Transverse colon (tissue), 4 donors: Measurements from ENCODE around the gene MRPL14. TPM values are rescaled to one million over a fixed set of nuclear protein-coding genes. Genes with fewer than 3 reads are reported as not detected.

Experiments used
- DNase-seq: peaks from one replicate; pipeline ENCODE4 v3.0.0-alpha.2; 2019
- H3K27ac ChIP-seq, 4 donors: fragments of 200-600 bp; sonication (generic); 2 replicates each; pipeline ENCODE4 v1.5.1; 2016 to 2018; ENCODE audit warnings: inconsistent platforms in 4 of 4
- H3K27me3 ChIP-seq: fragments of 200-600 bp; sonication (generic); 2 replicates; pipeline ENCODE4 v1.5.1; 2017; ENCODE audit warnings: inconsistent platforms
- H3K36me3 ChIP-seq, 4 donors: fragments of 200-600 bp; sonication (generic); 2 replicates each; pipeline ENCODE4 v1.5.1; 2017 to 2019; ENCODE audit warnings: inconsistent platforms in 4 of 4
- H3K4me1 ChIP-seq, 4 donors: fragments of 200-600 bp; sonication (generic); 2 replicates each; pipeline ENCODE4 v1.5.1; 2017 to 2020; ENCODE audit warnings: inconsistent platforms in 4 of 4
- H3K4me3 ChIP-seq, 4 donors: fragments of 200-600 bp; sonication (generic); 1 replicate in 1 of 4; 2 replicates in 3 of 4; pipeline versions ENCODE4 v1.5.1 to v1.6.1; 2017 to 2019; ENCODE audit warnings: inconsistent platforms in 4 of 4
- H3K9me3 ChIP-seq, 2 donors: fragments of 200-600 bp; sonication (generic); 2 replicates each; pipeline ENCODE4 v1.5.1; 2017 to 2019; ENCODE audit warnings: inconsistent platforms in 2 of 2
- EP300 ChIP-seq: sonication (generic); formaldehyde crosslinking; IDR thresholded peaks from one replicate; pipeline ENCODE4 v1.6.1; 2017; ENCODE audit warnings: antibody characterized with exemption, low read depth
- POLR2A ChIP-seq: fragments of 450-650 bp; IDR thresholded peaks from one replicate; pipeline ENCODE4 v1.6.1; 2016; ENCODE audit warnings: antibody characterized with exemption, mild to moderate bottlenecking, moderate library complexity
- POLR2AphosphoS5 ChIP-seq, 3 donors: sonication (generic); formaldehyde crosslinking; IDR thresholded peaks; one replicate each; pipeline ENCODE4 v1.6.1; 2016; ENCODE audit warnings: antibody characterized with exemption in 3 of 3
- WGBS, 2 donors: methylation state at CpG; one replicate each; pipeline ENCODE4 v1.1.5; 2018; ENCODE audit warnings: low coverage in 1 of 2; 5-methylcytosine and 5-hydroxymethylcytosine counted together
- in situ Hi-C, 4 donors: fragments of 200-750 bp; cut with MboI; loops; one replicate each; pipeline versions ENCODE4 v1.15.0 to v1.15.1; 2017; ENCODE audit warnings: low sequenced_read_pairs in 3 of 4, low pct_ligation_motif_present in 1 of 4, low pct_unique_long_range_greater_than_20kb in 1 of 4
- intact Hi-C: fragments of 100-400 bp; cut with DNase I; formaldehyde crosslinking; loops from one replicate; pipeline ENCODE4 v1.15.1; 2023; ENCODE audit warnings: low total_unique reads
- total RNA-seq, 4 donors: library from RNA; depleted of rRNA; stranded (reverse); fragments of >200 nt; gene quantifications; one replicate each; pipeline ENCODE4 v1.1.0, GENCODE V29; 2016
- TF ChIP-seq, protein P1 (sequence below), 5 experiments: fragments of 200-600 bp in 3 of 5; fragments of 450-650 bp in 2 of 5; sonication (generic) in 3 of 5; IDR thresholded peaks; 1 replicate in 2 of 5; 2 replicates in 3 of 5; pipeline ENCODE4 v1.5.1; 2016 to 2017; ENCODE audit warnings: antibody characterized with exemption in 5 of 5, inconsistent platforms in 3 of 5, mild to moderate bottlenecking in 2 of 5, moderate library complexity in 1 of 5

Gene MRPL14
- total RNA-seq, 4 donors from 2014 or later = 15.5 to 54.6 (median 45.9) TPM

DNA sequence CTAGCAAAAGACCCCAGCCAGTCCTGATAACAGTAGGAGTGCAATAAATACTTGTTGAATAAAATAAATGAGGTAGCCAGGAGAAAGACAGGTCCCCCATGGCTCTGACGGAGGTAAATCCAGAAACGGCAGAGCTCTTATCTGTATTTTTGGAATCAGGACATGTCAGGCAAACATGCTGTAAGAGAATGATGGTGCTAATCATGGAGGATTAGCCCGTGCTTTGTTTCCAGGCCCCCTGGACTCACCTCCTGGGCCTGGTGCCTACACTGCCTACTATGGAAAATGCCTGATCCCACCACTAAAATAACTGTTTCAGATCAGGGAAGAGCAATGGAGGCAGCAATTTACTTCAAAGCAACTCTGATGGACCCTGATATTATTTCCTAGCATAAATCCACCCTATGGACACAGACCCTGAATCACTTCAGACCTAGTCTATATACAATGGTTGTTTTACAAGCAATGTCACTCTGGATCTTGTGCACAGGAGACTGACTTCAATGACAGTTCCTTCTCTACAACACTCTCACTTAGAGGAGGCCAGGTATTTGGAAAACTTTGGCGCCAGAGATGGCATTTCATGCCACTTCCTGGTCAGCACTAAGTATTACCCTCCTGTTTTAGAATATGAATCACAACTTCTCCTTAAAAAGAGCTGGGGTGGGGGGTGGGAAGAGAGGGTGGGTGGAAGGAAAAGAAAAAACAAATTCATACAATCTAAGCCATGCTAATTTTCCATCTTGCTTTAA is 6.4 kb downstream of the MRPL14 start:
- no peaks in the 10 kb centered on the region for H3K9me3 ChIP-seq
- peaks cover 48 to 93% (median 78%) of the 10 kb centered on the region in 4 donors for H3K4me1 ChIP-seq
- H3K4me3 ChIP-seq = no peak overlapping the region
- H3K27ac ChIP-seq = peak overlapping the region in 1 of 4 donors; percentile 57
- no peak for TF ChIP-seq EP300
- no peak for TF ChIP-seq POLR2A
- TF ChIP-seq, protein P1, sequence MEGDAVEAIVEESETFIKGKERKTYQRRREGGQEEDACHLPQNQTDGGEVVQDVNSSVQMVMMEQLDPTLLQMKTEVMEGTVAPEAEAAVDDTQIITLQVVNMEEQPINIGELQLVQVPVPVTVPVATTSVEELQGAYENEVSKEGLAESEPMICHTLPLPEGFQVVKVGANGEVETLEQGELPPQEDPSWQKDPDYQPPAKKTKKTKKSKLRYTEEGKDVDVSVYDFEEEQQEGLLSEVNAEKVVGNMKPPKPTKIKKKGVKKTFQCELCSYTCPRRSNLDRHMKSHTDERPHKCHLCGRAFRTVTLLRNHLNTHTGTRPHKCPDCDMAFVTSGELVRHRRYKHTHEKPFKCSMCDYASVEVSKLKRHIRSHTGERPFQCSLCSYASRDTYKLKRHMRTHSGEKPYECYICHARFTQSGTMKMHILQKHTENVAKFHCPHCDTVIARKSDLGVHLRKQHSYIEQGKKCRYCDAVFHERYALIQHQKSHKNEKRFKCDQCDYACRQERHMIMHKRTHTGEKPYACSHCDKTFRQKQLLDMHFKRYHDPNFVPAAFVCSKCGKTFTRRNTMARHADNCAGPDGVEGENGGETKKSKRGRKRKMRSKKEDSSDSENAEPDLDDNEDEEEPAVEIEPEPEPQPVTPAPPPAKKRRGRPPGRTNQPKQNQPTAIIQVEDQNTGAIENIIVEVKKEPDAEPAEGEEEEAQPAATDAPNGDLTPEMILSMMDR (IDR thresholded peaks at IDR 0.05) = no peak
- TF ChIP-seq POLR2AphosphoS5 (IDR thresholded peaks at IDR 0.05) = no peak
- H3K36me3 ChIP-seq = no peaks in the 10 kb centered on the region
- WGBS, 2 donors = 83 to 92% methylated on average over 2 to 4 of the region's 4 CpGs
- no peak for DNase-seq
- intact Hi-C loops = no loop called here
- H3K27me3 ChIP-seq = no peaks in the 10 kb centered on the region
- in situ Hi-C loops = no loop called here

DNA sequence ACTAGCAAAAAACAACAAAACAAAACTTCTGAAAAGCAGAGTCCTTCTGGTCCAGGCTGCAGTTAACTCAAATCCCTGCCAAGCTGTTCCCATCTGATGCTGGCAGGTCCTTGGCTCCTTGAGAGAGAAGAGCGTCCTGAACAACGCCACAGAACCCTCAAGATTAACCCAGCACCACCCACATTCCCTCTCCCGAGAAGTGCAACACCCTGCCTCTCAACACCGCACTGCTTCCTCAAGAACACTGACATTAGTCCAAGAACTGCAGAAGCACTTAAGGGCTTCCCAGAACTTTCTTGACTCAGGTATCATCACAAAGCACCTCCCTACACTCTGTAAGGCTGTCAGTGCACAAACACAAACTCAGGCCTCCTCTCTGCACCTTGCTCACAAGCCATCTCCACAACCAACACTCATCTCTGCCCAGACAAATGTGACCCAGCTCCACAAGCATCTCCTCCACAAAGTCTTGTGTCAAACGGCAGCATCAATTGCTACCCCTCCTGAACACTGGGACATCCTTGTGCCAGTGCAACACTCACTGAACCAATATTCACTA is 7.5 kb downstream of the MRPL14 start:
- peak overlapping the region in 1 of 4 donors; percentile 35 for H3K27ac ChIP-seq
- intact Hi-C loops = no loop called here
- H3K9me3 ChIP-seq = no peaks in the 10 kb centered on the region
- H3K4me3 ChIP-seq = no peak overlapping the region
- no peak for DNase-seq
- WGBS, 2 donors = 20 to 52% methylated on average over 1 to 5 of the region's 5 CpGs
- TF ChIP-seq POLR2A (no peak), EP300 (no peak), POLR2AphosphoS5 (IDR thresholded peaks at IDR 0.05) (no peak)
- TF ChIP-seq, protein P1 (IDR thresholded peaks at IDR 0.05) = no peak
- H3K27me3 ChIP-seq = no peaks in the 10 kb centered on the region
- peaks cover 0 to under 1% (median 0%) of the 10 kb centered on the region in 4 donors for H3K36me3 ChIP-seq
- in situ Hi-C loops = no loop called here
- H3K4me1 ChIP-seq = peaks cover 43 to 84% (median 71%) of the 10 kb centered on the region in 4 donors

DNA sequence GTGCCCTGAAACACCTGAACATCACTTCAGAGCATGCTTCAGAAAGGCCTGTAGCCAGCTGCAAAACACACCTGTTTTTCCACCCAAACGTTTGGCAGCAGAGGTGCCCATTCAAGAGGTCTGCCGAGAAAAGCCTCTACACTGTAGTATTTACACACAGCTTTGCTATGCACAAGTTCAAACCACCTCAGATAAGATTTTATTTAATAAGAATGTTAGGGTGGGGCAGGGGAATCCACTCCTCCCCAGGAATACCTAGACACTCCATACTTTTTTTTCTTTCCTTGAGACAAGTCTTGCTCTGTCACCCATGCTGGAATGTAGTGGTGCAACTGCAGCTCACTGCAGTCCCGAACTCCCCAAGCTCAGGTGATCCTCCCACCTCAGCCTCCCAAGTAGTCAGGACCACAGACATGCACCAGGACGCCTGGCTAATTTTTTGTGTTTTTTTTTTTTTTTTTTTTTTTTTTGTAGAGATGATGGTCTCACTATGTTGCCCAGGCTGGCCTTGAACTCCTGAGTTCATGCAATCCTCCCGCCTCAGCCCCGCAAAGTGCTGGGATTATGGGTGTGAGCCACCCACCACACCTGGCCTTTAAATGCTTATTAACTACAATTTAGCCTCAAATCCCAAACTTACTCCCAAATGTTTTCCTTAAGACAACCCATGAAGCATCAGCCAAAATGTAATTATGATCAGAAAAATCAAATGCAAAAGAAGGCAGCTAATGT is 9.7 kb downstream of the MRPL14 start:
- intact Hi-C loops = no loop called here
- in situ Hi-C loops = no loop called here
- peak overlapping the region; percentile 68 to 79 (median 75) for H3K27ac ChIP-seq
- DNase-seq = no peak
- H3K36me3 ChIP-seq = peaks cover 0 to 21% (median 8%) of the 10 kb centered on the region in 4 donors
- whole genome bisulfite sequencing, 2 donors = 67 to 77% methylated on average over 3 to 6 of the region's 6 CpGs
- H3K27me3 ChIP-seq = no peaks in the 10 kb centered on the region
- no peak overlapping the region for H3K4me3 ChIP-seq
- TF ChIP-seq, protein P1 (IDR thresholded peaks at IDR 0.05) = no peak
- TF ChIP-seq POLR2AphosphoS5 (IDR thresholded peaks at IDR 0.05) = no peak
- no peak for TF ChIP-seq EP300
- TF ChIP-seq POLR2A = no peak
- H3K4me1 ChIP-seq = peaks cover 29 to 62% (median 48%) of the 10 kb centered on the region in 4 donors
- H3K9me3 ChIP-seq = no peaks in the 10 kb centered on the region
